HepG2 (cell line): ENCODE data around the gene SNAI1. TPM values are rescaled to one million over a fixed set of nuclear protein-coding genes. Genes with fewer than 3 reads are reported as not detected.

Source experiments
- ESRRA ChIP-seq: sonication (generic); formaldehyde crosslinking; IDR thresholded peaks from 2 replicates; pipeline ENCODE4 v1.5.1; 2020; ENCODE audit warnings: mild to moderate bottlenecking, low read depth, missing genetic modification reagents
- KDM5B ChIP-seq: sonication (generic); formaldehyde crosslinking; IDR thresholded peaks from 2 replicates; pipeline ENCODE4 v1.4.0; 2020; ENCODE audit warnings: missing genetic modification reagents, mild to moderate bottlenecking, borderline replicate concordance
- MEIS1 ChIP-seq: sonication (generic); formaldehyde crosslinking; IDR thresholded peaks from 2 replicates; pipeline ENCODE4 v1.9.0; 2021; ENCODE audit warnings: mild to moderate bottlenecking, missing genetic modification reagents, moderate library complexity, borderline replicate concordance
- MIER3 ChIP-seq: IDR thresholded peaks from 2 replicates; pipeline ENCODE4 v1.6.1; 2016; ENCODE audit warnings: missing compliant biosample characterization, borderline replicate concordance
- PLSCR1 ChIP-seq: sonication (generic); formaldehyde crosslinking; IDR thresholded peaks from 2 replicates; pipeline ENCODE4 v1.5.0; 2020; ENCODE audit warnings: missing genetic modification reagents, mild to moderate bottlenecking, borderline replicate concordance
- POGK ChIP-seq: sonication (generic); formaldehyde crosslinking; conservative IDR thresholded peaks from 2 replicates; pipeline ENCODE4 v1.8.0; 2022; ENCODE audit warnings: mild to moderate bottlenecking, moderate library complexity, missing genetic modification reagents
- POGZ ChIP-seq: sonication (generic); formaldehyde crosslinking; IDR thresholded peaks from 2 replicates; pipeline ENCODE4 v1.4.0; 2020; ENCODE audit warnings: mild to moderate bottlenecking, missing genetic modification reagents
- REL ChIP-seq: sonication (generic); formaldehyde crosslinking; conservative IDR thresholded peaks from 2 replicates; pipeline ENCODE4 v1.8.0; 2022; ENCODE audit warnings: mild to moderate bottlenecking, missing genetic modification reagents, moderate library complexity
- TSC22D2 ChIP-seq: sonication (generic); formaldehyde crosslinking; IDR thresholded peaks from 2 replicates; pipeline ENCODE4 v1.5.1; 2020; ENCODE audit warnings: missing genetic modification reagents, mild to moderate bottlenecking, borderline replicate concordance
- XRCC5 ChIP-seq: fragments of 200-400 bp; formaldehyde crosslinking; optimal IDR thresholded peaks from 2 replicates; pipeline ENCODE3; 2017; ENCODE audit warnings: mild to moderate bottlenecking, low read length
- ZNF274 ChIP-seq: sonication (generic); formaldehyde crosslinking; IDR thresholded peaks from 2 replicates; pipeline ENCODE4 v1.5.1; 2020; ENCODE audit warnings: mild to moderate bottlenecking, missing genetic modification reagents
- ZNF318 ChIP-seq: sonication (generic); formaldehyde crosslinking; IDR thresholded peaks from 2 replicates; pipeline ENCODE4 v1.4.0; 2020; ENCODE audit warnings: mild to moderate bottlenecking, missing genetic modification reagents
- ZNF557 ChIP-seq: sonication (generic); formaldehyde crosslinking; IDR thresholded peaks from 2 replicates; pipeline ENCODE4 v1.4.0; 2020; ENCODE audit warnings: missing genetic modification reagents
- ZNF567 ChIP-seq: sonication (generic); formaldehyde crosslinking; IDR thresholded peaks from 2 replicates; pipeline ENCODE4 v1.8.1; 2023; ENCODE audit warnings: mild to moderate bottlenecking, missing genetic modification reagents, borderline replicate concordance
- ZNF883 ChIP-seq: sonication (generic); formaldehyde crosslinking; IDR thresholded peaks from 2 replicates; pipeline ENCODE4 v1.5.1; 2020; ENCODE audit warnings: mild to moderate bottlenecking, missing genetic modification reagents; ENCODE audit errors: not compliant biosample characterization
- polyA plus RNA-seq, 8 experiments: library from polyadenylated mRNA; depleted of rRNA in 3 of 8; stranded (reverse) in 7 of 8; unstranded in 1 of 8; fragments of >200 nt; fragmentation: Illumina TruSeq in 4 of 8; extraction: Trizol in 4 of 8; gene quantifications; 2 replicates each; pipeline versions ENCODE4 v1.2.1 to v1.2.3, GENCODE V29; 2011 to 2016; ENCODE audit warnings: low read depth in 4 of 8, missing spikeins in 1 of 8, mixed read lengths in 1 of 8; ENCODE audit not compliant: insufficient read depth in 1 of 8
- total RNA-seq, 5 experiments: library from RNA; depleted of rRNA; stranded (reverse); fragments of >200 nt; fragmentation: Illumina TruSeq; extraction: Trizol; gene quantifications; 2 replicates each; pipeline ENCODE4 v1.2.3, GENCODE V29; 2016; ENCODE audit warnings: low read depth in 1 of 5

SNAI1 gene
- total and polyA plus RNA-seq, 2 of the 13 experiments (the other 11 are each of a cell fraction or from before 2014, with no cell fraction given) = 1.3 to 1.4 TPM

GRCh38 chr20:50015993-50016770, 33.4 kb downstream of the SNAI1 start (continued):
- TF ChIP-seq ESRRA (CRISPR knock-in tag) (0 out of 2 replicates have a peak, but pooled peaks have one; percentile 48), XRCC5 (peak; percentile 92), ZNF557 (CRISPR knock-in tag) (no peak), ZNF274 (CRISPR knock-in tag) (no peak), MEIS1 (peak; percentile 49; the same call in 1 of the 2 replicates), ZNF318 (no peak), ZNF567 (CRISPR knock-in tag) (0 out of 2 replicates have a peak, but pooled peaks have one; percentile 34), TSC22D2 (no peak), KDM5B (CRISPR knock-in tag) (peak; percentile 87; the same call in 1 of the 2 replicates), POGK (CRISPR knock-in tag) (0 out of 2 replicates have a peak, but pooled peaks have one; percentile 44), POGZ (peak; percentile 69), ZNF883 (CRISPR knock-in tag) (peak; percentile 62), REL (no peak), MIER3 (CRISPR knock-in tag) (no peak), PLSCR1 (CRISPR knock-in tag) (no peak)
